IMR-90 (cell line): ENCODE results near the gene HDDC3. TPM values are rescaled to one million over a fixed set of nuclear protein-coding genes. Genes with fewer than 3 reads are reported as not detected.

Source experiments
- ATAC-seq: fragments of 200-7000 bp; cut with Tn5 transposase; 2 replicates; pipeline ENCODE4 v1.9.1; 2020; ENCODE audit warnings: low read depth, mild to moderate bottlenecking, moderate library complexity
- BruUV-seq: library from RNA; stranded (reverse); fragments of 400-500 nt; replicated peaks from 2 replicates; lab custom pipeline; 2021; lab: Mats Ljungman, UMichigan
- CTCF ChIA-PET: fragments of 300-600 bp; formaldehyde crosslinking; extraction: SDS; loops from one replicate; lab custom pipeline; 2021; ENCODE audit warnings: antibody characterized with exemption; lab: Yijun Ruan, JAX
- POLR2A ChIA-PET: fragments of 300-600 bp; sonication (Branson Sonifier 250); formaldehyde crosslinking; loops from one replicate; lab custom pipeline; 2022; ENCODE audit warnings: antibody characterized with exemption; ENCODE audit not compliant: unreplicated experiment; lab: Charles Lee
- DNase-seq: peaks from one replicate; pipeline ENCODE4 v3.0.0; 2013
- H2AFZ ChIP-seq: replicated peaks from 2 replicates; pipeline ENCODE3; 2013; ENCODE audit warnings: low read length, mild to moderate bottlenecking; ENCODE audit not compliant: poor library complexity
- H2AK5ac ChIP-seq: 2 replicates; pipeline ENCODE4 v1.6.1; 2013; ENCODE audit warnings: low read depth, low read length, inconsistent platforms
- H2AK9ac ChIP-seq: replicated peaks from 2 replicates; pipeline ENCODE3; 2013; ENCODE audit warnings: mild to moderate bottlenecking, low read depth, low read length, moderate library complexity; ENCODE audit not compliant: poor library complexity
- H2BK120ac ChIP-seq: 2 replicates; pipeline ENCODE4 v1.6.1; 2013; ENCODE audit warnings: low read depth, low read length, inconsistent platforms
- H2BK15ac ChIP-seq: 3 replicates; pipeline ENCODE4 v1.6.1; 2013; ENCODE audit warnings: low read depth, low read length, inconsistent platforms
- H2BK20ac ChIP-seq: 2 replicates; pipeline ENCODE4 v1.6.1; 2013; ENCODE audit warnings: low read depth, mild to moderate bottlenecking, inconsistent platforms, low read length, moderate library complexity
- H2BK5ac ChIP-seq: 2 replicates; pipeline ENCODE4 v1.6.1; 2013; ENCODE audit warnings: mild to moderate bottlenecking, low read depth, low read length, inconsistent platforms; ENCODE audit not compliant: poor library complexity, severe bottlenecking
- H3K14ac ChIP-seq: replicated peaks from 2 replicates; pipeline ENCODE4 v1.6.1; 2013; ENCODE audit warnings: low read depth, low read length, inconsistent platforms
- H3K18ac ChIP-seq: 2 replicates; pipeline ENCODE4 v1.6.1; 2013; ENCODE audit warnings: low read depth, low read length, control low read depth
- H3K23ac ChIP-seq: 2 replicates; pipeline ENCODE4 v1.6.1; 2013; ENCODE audit warnings: low read depth, low read length, inconsistent platforms
- H3K27ac ChIP-seq: 2 replicates; pipeline ENCODE4 v1.5.1; 2013; ENCODE audit warnings: mild to moderate bottlenecking, control low read depth, low read length; ENCODE audit not compliant: insufficient read depth
- H3K27me3 ChIP-seq: 2 replicates; pipeline ENCODE4 v1.6.1; 2013; ENCODE audit warnings: low read length; ENCODE audit not compliant: control insufficient read depth, insufficient read depth
- H3K36me3 ChIP-seq: 2 replicates; pipeline ENCODE4 v1.6.1; 2013; ENCODE audit warnings: low read length, mixed read lengths; ENCODE audit not compliant: control insufficient read depth, insufficient read depth
- H3K4ac ChIP-seq: 2 replicates; pipeline ENCODE4 v1.6.1; 2013; ENCODE audit warnings: low read depth, low read length, inconsistent platforms
- H3K4me1 ChIP-seq: 2 replicates; pipeline ENCODE4 v1.6.1; 2013; ENCODE audit warnings: low read length, mixed read lengths; ENCODE audit not compliant: control insufficient read depth, insufficient read depth
- H3K4me2 ChIP-seq: 2 replicates; pipeline ENCODE4 v1.6.1; 2013; ENCODE audit warnings: low read depth, mild to moderate bottlenecking, control low read depth, low read length, moderate library complexity
- H3K4me3 ChIP-seq: 2 replicates; pipeline ENCODE4 v1.5.1; 2013; ENCODE audit warnings: low read depth, mild to moderate bottlenecking, control low read depth, low read length, moderate library complexity; ENCODE audit not compliant: insufficient read depth
- H3K56ac ChIP-seq: 2 replicates; pipeline ENCODE4 v1.6.1; 2013; ENCODE audit warnings: low read length, inconsistent platforms; ENCODE audit not compliant: insufficient read depth; ENCODE audit errors: extremely low read depth
- H3K79me1 ChIP-seq, 2 experiments: 2 replicates each; pipeline ENCODE4 v1.6.1; 2013; ENCODE audit warnings: low read length in 2 of 2, inconsistent platforms in 1 of 2, low read depth in 1 of 2
- H3K9ac ChIP-seq: 2 replicates; pipeline ENCODE4 v1.6.1; 2013; ENCODE audit warnings: low read depth, low read length, control low read depth
- H3K9me1 ChIP-seq: 2 replicates; pipeline ENCODE4 v1.6.1; 2013; ENCODE audit warnings: low read length, inconsistent platforms; ENCODE audit not compliant: insufficient read depth
- H3K9me3 ChIP-seq: 2 replicates; pipeline ENCODE4 v1.6.1; 2013; ENCODE audit warnings: low read length; ENCODE audit not compliant: control insufficient read depth, insufficient read depth
- H4K20me1 ChIP-seq: 2 replicates; pipeline ENCODE4 v1.6.1; 2013; ENCODE audit warnings: low read length, inconsistent platforms; ENCODE audit not compliant: insufficient read depth
- H4K5ac ChIP-seq: 2 replicates; pipeline ENCODE4 v1.6.1; 2013; ENCODE audit warnings: mild to moderate bottlenecking, low read depth, low read length, control low read depth
- H4K8ac ChIP-seq, 2 experiments: 2 replicates each; pipeline ENCODE4 v1.6.1; 2013; ENCODE audit warnings: low read depth in 2 of 2, low read length in 2 of 2, control low read depth in 1 of 2, inconsistent platforms in 1 of 2
- H4K91ac ChIP-seq: 2 replicates; pipeline ENCODE4 v1.6.1; 2013; ENCODE audit warnings: low read depth, low read length, inconsistent platforms; ENCODE audit not compliant: insufficient read depth
- BHLHE40 ChIP-seq: fragments of 150-350 bp; IDR thresholded peaks from 2 replicates; pipeline ENCODE4 v1.6.1; 2016; ENCODE audit warnings: mild to moderate bottlenecking, low read depth, low read length
- CHD1 ChIP-seq: IDR thresholded peaks from 2 replicates; pipeline ENCODE4 v1.6.1; 2012; ENCODE audit warnings: low read depth, low read length, improper control_type of control experiment
- MXI1 ChIP-seq: IDR thresholded peaks from 2 replicates; pipeline ENCODE4 v1.6.1; 2012; ENCODE audit warnings: low read depth, mild to moderate bottlenecking, low read length, moderate library complexity, borderline replicate concordance
- RAD21 ChIP-seq: IDR thresholded peaks from 2 replicates; pipeline ENCODE4 v1.6.1; 2012; ENCODE audit warnings: low read length, improper control_type of control experiment
- WGBS, 2 experiments: methylation state at CpG; one replicate each; pipeline versions ENCODE4 v1.1.5 to v1.1.7; 2013; ENCODE audit warnings: missing lambda C conversion rate in 2 of 2; ENCODE audit not compliant: insufficient read length in 1 of 2; ENCODE audit errors: extremely low coverage in 2 of 2; 5-methylcytosine and 5-hydroxymethylcytosine counted together
- dilution Hi-C: fragments of 300-500 bp; cut with HindIII; formaldehyde crosslinking; loops from one replicate; pipeline ENCODE4 v1.14.3; 2018; ENCODE audit warnings: low sequenced_read_pairs; ENCODE audit not compliant: unreplicated experiment
- in situ Hi-C: fragments of 300-500 bp; cut with MboI; formaldehyde crosslinking; loops from 3 replicates; pipeline ENCODE4 v1.14.3; 2019; ENCODE audit warnings: low sequenced_read_pairs, inconsistent platforms, mixed read lengths
- intact Hi-C: fragments of 100-400 bp; cut with micrococcal nuclease; formaldehyde crosslinking; loops from 2 replicates; pipeline ENCODE4 v1.10.0; 2022
- polyA plus RNA-seq, 3 experiments: library from polyadenylated mRNA; depleted of rRNA; stranded (reverse); fragments of >200 nt; gene quantifications; 2 replicates each; pipeline ENCODE4 v1.2.3, GENCODE V29; 2012; ENCODE audit warnings: low replicate concordance in 1 of 3
- total RNA-seq: library from RNA; depleted of rRNA; stranded (reverse); fragments of >200 nt; gene quantifications from 2 replicates; pipeline ENCODE4 v1.2.3, GENCODE V29; 2012
- TF ChIP-seq, protein P1 (sequence below): conservative IDR thresholded peaks from 2 replicates; pipeline ENCODE4 v1.5.1; 2012; ENCODE audit warnings: mild to moderate bottlenecking, low read depth, low read length, improper control_type of control experiment

HDDC3 gene
- total and polyA plus RNA-seq, 2 of the 4 experiments (the other 2 are of a cell fraction), result 7.9 to 10.7 TPM

DNA sequence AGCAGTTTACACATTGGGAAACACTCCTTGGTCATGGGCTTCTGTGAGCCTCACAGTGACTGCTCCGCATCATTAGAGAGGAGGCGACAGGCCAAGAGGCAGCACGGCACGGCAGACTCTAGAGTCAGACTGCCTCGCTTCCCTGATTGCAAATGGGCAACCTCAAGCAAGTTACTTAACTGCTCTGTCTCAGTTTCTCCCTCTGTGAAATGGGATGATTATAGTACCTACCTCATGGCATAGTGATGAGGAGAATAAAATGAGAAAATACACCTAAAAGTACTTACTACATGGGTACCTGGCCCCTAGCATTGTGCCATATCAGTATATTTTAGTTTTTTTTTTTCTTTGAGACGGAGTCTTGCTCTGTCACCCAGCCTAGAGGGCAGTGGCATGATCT is 18.3 kb upstream of the HDDC3 start:
- ATAC-seq (no peak), DNase-seq (no peak)
- no peak overlapping the region for H3K14ac ChIP-seq
- H2AFZ ChIP-seq, result no peak overlapping the region
- H3K23ac ChIP-seq, result no peak overlapping the region
- no peak overlapping the region for H2BK120ac ChIP-seq
- dilution Hi-C loops, result no loop called here
- H3K4me2 ChIP-seq, result no peak overlapping the region
- no peak overlapping the region for H4K91ac ChIP-seq
- intact Hi-C loops, result no loop called here
- H4K8ac ChIP-seq, result no peak overlapping the region
- ChIA-PET CTCF (no interaction called here), POLR2A (no interaction called here)
- 92% methylated on average over 5 of the region's 6 CpGs; no CpG with 5 or more reads in 1 of the 2 experiments for WGBS, 2 experiments
- BruUV-seq, result no TSS peak
- peaks cover 69% of the 10 kb centered on the region for H3K36me3 ChIP-seq
- H2BK15ac ChIP-seq, result no peak overlapping the region
- no peak overlapping the region for H2AK5ac ChIP-seq
- H3K4me3 ChIP-seq, result no peak overlapping the region
- no peak overlapping the region for H3K4ac ChIP-seq
- in situ Hi-C loops, result loop anchor here (10.0 kb wide), 1 partner anchor 324 kb away; no protein-coding TSS in a partner anchor
- H3K4me1 ChIP-seq, result no peaks in the 10 kb centered on the region; the same call in 1 of the 2 replicates
- no peak overlapping the region for H3K9ac ChIP-seq
- no peak overlapping the region for H4K5ac ChIP-seq
- no peaks in the 10 kb centered on the region for H3K9me3 ChIP-seq
- no peak overlapping the region for H2BK5ac ChIP-seq
- H3K79me1 ChIP-seq, result peaks cover 0 to 5% of the 10 kb centered on the region in 2 experiments; a peak in 2 of 4 replicates
- H3K56ac ChIP-seq, result no peak overlapping the region
- H3K18ac ChIP-seq, result no peak overlapping the region
- TF ChIP-seq MXI1 (no peak), CHD1 (no peak), RAD21 (no peak), BHLHE40 (no peak)
- TF ChIP-seq, protein P1, sequence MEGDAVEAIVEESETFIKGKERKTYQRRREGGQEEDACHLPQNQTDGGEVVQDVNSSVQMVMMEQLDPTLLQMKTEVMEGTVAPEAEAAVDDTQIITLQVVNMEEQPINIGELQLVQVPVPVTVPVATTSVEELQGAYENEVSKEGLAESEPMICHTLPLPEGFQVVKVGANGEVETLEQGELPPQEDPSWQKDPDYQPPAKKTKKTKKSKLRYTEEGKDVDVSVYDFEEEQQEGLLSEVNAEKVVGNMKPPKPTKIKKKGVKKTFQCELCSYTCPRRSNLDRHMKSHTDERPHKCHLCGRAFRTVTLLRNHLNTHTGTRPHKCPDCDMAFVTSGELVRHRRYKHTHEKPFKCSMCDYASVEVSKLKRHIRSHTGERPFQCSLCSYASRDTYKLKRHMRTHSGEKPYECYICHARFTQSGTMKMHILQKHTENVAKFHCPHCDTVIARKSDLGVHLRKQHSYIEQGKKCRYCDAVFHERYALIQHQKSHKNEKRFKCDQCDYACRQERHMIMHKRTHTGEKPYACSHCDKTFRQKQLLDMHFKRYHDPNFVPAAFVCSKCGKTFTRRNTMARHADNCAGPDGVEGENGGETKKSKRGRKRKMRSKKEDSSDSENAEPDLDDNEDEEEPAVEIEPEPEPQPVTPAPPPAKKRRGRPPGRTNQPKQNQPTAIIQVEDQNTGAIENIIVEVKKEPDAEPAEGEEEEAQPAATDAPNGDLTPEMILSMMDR, result no peak
- no peak overlapping the region for H2AK9ac ChIP-seq
- H3K9me1 ChIP-seq, result no peaks in the 10 kb centered on the region
- peaks cover 4% of the 10 kb centered on the region; the same call in 1 of the 2 replicates for H4K20me1 ChIP-seq
- no peaks in the 10 kb centered on the region for H3K27me3 ChIP-seq
- H3K27ac ChIP-seq, result no peak overlapping the region
- no peak overlapping the region for H2BK20ac ChIP-seq
